HG03520 (cell line): ENCODE data around the gene PAH.

ENCODE experiments used
- ATAC-seq: cut with Tn5 transposase; IDR thresholded peaks from one replicate; pipeline ENCODE4 v1.9.1; 2021; ENCODE audit warnings: mild to moderate bottlenecking, moderate library complexity; ENCODE audit not compliant: unreplicated experiment

Gene PAH

GRCh38 chr12:102902093-102902492, 15.0 kb downstream of the PAH start:
- ATAC-seq = no peak

- ATAC-seq = no peak
Observed at GRCh38 chr12:102900389-102900788, 16.7 kb downstream of the PAH start.

GRCh38 chr12:102896067-102896466, 21.0 kb downstream of the PAH start:
- no peak for ATAC-seq

- no peak for ATAC-seq
Observed at GRCh38 chr12:102891756-102892155, 25.3 kb downstream of the PAH start.

- no peak for ATAC-seq
Observed at GRCh38 chr12:102888511-102888910, 28.5 kb downstream of the PAH start.

GRCh38 chr12:102885043-102885932, 31.8 kb downstream of the PAH start:
- ATAC-seq = no peak

- no peak for ATAC-seq
Observed at GRCh38 chr12:102883204-102883799, 33.7 kb downstream of the PAH start.

GRCh38 chr12:102880783-102881182, 36.3 kb downstream of the PAH start:
- ATAC-seq = no peak

GRCh38 chr12:102879144-102879763, 37.8 kb downstream of the PAH start:
- peak; percentile 73 for ATAC-seq

- no peak for ATAC-seq
Observed at GRCh38 chr12:102876883-102877282, 40.2 kb downstream of the PAH start.

- ATAC-seq = no peak
Observed at GRCh38 chr12:102874819-102875218, 42.2 kb downstream of the PAH start.

GRCh38 chr12:102873077-102873476, 44.0 kb downstream of the PAH start:
- ATAC-seq = no peak

GRCh38 chr12:102871014-102871413, 46.0 kb downstream of the PAH start:
- no peak for ATAC-seq

GRCh38 chr12:102869571-102869970, 47.5 kb downstream of the PAH start:
- no peak for ATAC-seq

GRCh38 chr12:102865821-102866615, 51.0 kb downstream of the PAH start:
- no peak for ATAC-seq

GRCh38 chr12:102862486-102862885, 54.6 kb downstream of the PAH start:
- ATAC-seq = no peak

GRCh38 chr12:102851246-102851645, 65.8 kb downstream of the PAH start:
- ATAC-seq = no peak

GRCh38 chr12:102849722-102850447, 67.2 kb downstream of the PAH start:
- ATAC-seq = no peak

- ATAC-seq = no peak
Observed at GRCh38 chr12:102848832-102849231, 68.2 kb downstream of the PAH start.

GRCh38 chr12:102847131-102847530, 69.9 kb downstream of the PAH start:
- no peak for ATAC-seq
